Karpas-422 (cell line): ENCODE measurements around the gene CPNE5. TPM values are rescaled to one million over a fixed set of nuclear protein-coding genes. Genes with fewer than 3 reads are reported as not detected.

Experiments used
- DNase-seq: peaks from one replicate; pipeline ENCODE4 v3.0.0-alpha.2; 2015
- H2AFZ ChIP-seq: fragments of 200-600 bp; sonication (generic); 2 replicates; pipeline ENCODE4 v1.6.1; 2014; ENCODE audit warnings: antibody characterized with exemption, low read length, mixed read lengths
- H3K27ac ChIP-seq: fragments of 200-600 bp; sonication (generic); 2 replicates; pipeline ENCODE4 v1.5.1; 2014; ENCODE audit warnings: mild to moderate bottlenecking, low read length, moderate library complexity
- H3K27me3 ChIP-seq: fragments of 200-600 bp; sonication (generic); 2 replicates; pipeline ENCODE4 v1.6.1; 2014; ENCODE audit warnings: low read length, mixed read lengths
- H3K36me3 ChIP-seq: fragments of 200-600 bp; sonication (generic); 2 replicates; pipeline ENCODE4 v1.6.1; 2014; ENCODE audit warnings: low read length, mixed read lengths; ENCODE audit not compliant: insufficient read depth
- H3K4me1 ChIP-seq: fragments of 200-600 bp; sonication (generic); 2 replicates; pipeline ENCODE4 v1.6.1; 2014; ENCODE audit warnings: mild to moderate bottlenecking, low read length, mixed read lengths
- H3K4me2 ChIP-seq: fragments of 200-600 bp; sonication (generic); 2 replicates; pipeline ENCODE4 v1.6.1; 2014; ENCODE audit warnings: low read length, low read depth, mild to moderate bottlenecking; ENCODE audit not compliant: poor library complexity, severe bottlenecking
- H3K4me3 ChIP-seq: fragments of 200-600 bp; sonication (generic); 2 replicates; pipeline ENCODE4 v1.5.1; 2014; ENCODE audit warnings: mild to moderate bottlenecking, antibody characterized with exemption, low read length, mixed read lengths
- H3K79me2 ChIP-seq: fragments of 200-600 bp; sonication (generic); 2 replicates; pipeline ENCODE4 v1.6.1; 2014; ENCODE audit warnings: mild to moderate bottlenecking, low read length, mixed read lengths
- H3K9ac ChIP-seq: fragments of 200-600 bp; sonication (generic); 2 replicates; pipeline ENCODE4 v1.6.0; 2014; ENCODE audit warnings: low read length
- H3K9me2 ChIP-seq: fragments of 200-600 bp; sonication (generic), shearing (Covaris generic); replicated peaks from 2 replicates; pipeline ENCODE4 v1.6.0; 2014; ENCODE audit warnings: mild to moderate bottlenecking, low read length, moderate library complexity; ENCODE audit not compliant: insufficient read depth
- H3K9me3 ChIP-seq: fragments of 300-700, 200-600 bp; sonication (generic); 2 replicates; pipeline ENCODE4 v1.6.1; 2014; ENCODE audit warnings: low read length, mixed read lengths
- H4K20me1 ChIP-seq: fragments of 200-600 bp; sonication (generic); 2 replicates; pipeline ENCODE4 v1.6.1; 2014; ENCODE audit warnings: mild to moderate bottlenecking, antibody characterized with exemption, low read length, low read depth; ENCODE audit not compliant: insufficient read depth
- total RNA-seq: library from RNA; depleted of rRNA; stranded (reverse); fragments of >200 nt; shearing (Covaris generic); gene quantifications from 2 replicates; pipeline ENCODE4 v1.2.3, GENCODE V29; 2014; ENCODE audit warnings: low replicate concordance

The CPNE5 gene
- total RNA-seq, 1 experiment from 2014 or later, result 0.63 TPM

- Histone ChIP-seq H3K9ac (no peak overlapping the region), H3K4me1 (no peaks in the 10 kb centered on the region), H3K36me3 (no peaks in the 10 kb centered on the region), H3K27me3 (no peaks in the 10 kb centered on the region), H2AFZ (no peak overlapping the region), H3K27ac (no peak overlapping the region), H4K20me1 (no peaks in the 10 kb centered on the region), H3K9me2 (no peaks in the 10 kb centered on the region), H3K4me2 (no peak overlapping the region), H3K4me3 (no peak overlapping the region), H3K79me2 (no peaks in the 10 kb centered on the region), H3K9me3 (no peaks in the 10 kb centered on the region)
- DNase-seq, result no peak
Measured at GRCh38 chr6:36809156-36809555, 30.1 kb downstream of the CPNE5 start.

GRCh38 chr6:36808634-36809033 is 30.6 kb downstream of the CPNE5 start:
- H3K36me3 ChIP-seq, result no peaks in the 10 kb centered on the region
- no peak overlapping the region for H3K27ac ChIP-seq
- H2AFZ ChIP-seq, result no peak overlapping the region
- H3K79me2 ChIP-seq, result no peaks in the 10 kb centered on the region
- no peaks in the 10 kb centered on the region for H3K9me2 ChIP-seq
- H3K9me3 ChIP-seq, result no peaks in the 10 kb centered on the region
- H3K4me1 ChIP-seq, result no peaks in the 10 kb centered on the region
- DNase-seq, result no peak
- no peak overlapping the region for H3K4me2 ChIP-seq
- no peaks in the 10 kb centered on the region for H4K20me1 ChIP-seq
- H3K27me3 ChIP-seq, result no peaks in the 10 kb centered on the region
- H3K4me3 ChIP-seq, result no peak overlapping the region
- no peak overlapping the region for H3K9ac ChIP-seq

GRCh38 chr6:36807750-36808149 is 31.5 kb downstream of the CPNE5 start:
- H3K9me2 ChIP-seq, result no peaks in the 10 kb centered on the region
- no peak for DNase-seq
- H3K4me2 ChIP-seq, result no peak overlapping the region
- no peaks in the 10 kb centered on the region for H3K27me3 ChIP-seq
- no peaks in the 10 kb centered on the region for H3K9me3 ChIP-seq
- no peaks in the 10 kb centered on the region for H4K20me1 ChIP-seq
- no peaks in the 10 kb centered on the region for H3K4me1 ChIP-seq
- H3K79me2 ChIP-seq, result no peaks in the 10 kb centered on the region
- no peak overlapping the region for H3K4me3 ChIP-seq
- no peak overlapping the region for H3K9ac ChIP-seq
- H2AFZ ChIP-seq, result no peak overlapping the region
- no peak overlapping the region for H3K27ac ChIP-seq
- H3K36me3 ChIP-seq, result no peaks in the 10 kb centered on the region

- H3K9ac ChIP-seq, result no peak overlapping the region
- H3K9me3 ChIP-seq, result no peaks in the 10 kb centered on the region
- H2AFZ ChIP-seq, result no peak overlapping the region
- no peaks in the 10 kb centered on the region for H4K20me1 ChIP-seq
- DNase-seq, result no peak
- no peaks in the 10 kb centered on the region for H3K36me3 ChIP-seq
- H3K4me3 ChIP-seq, result no peak overlapping the region
- H3K4me2 ChIP-seq, result no peak overlapping the region
- H3K27ac ChIP-seq, result no peak overlapping the region
- H3K79me2 ChIP-seq, result no peaks in the 10 kb centered on the region
- H3K27me3 ChIP-seq, result no peaks in the 10 kb centered on the region
- no peaks in the 10 kb centered on the region for H3K9me2 ChIP-seq
- no peaks in the 10 kb centered on the region for H3K4me1 ChIP-seq
Measured at GRCh38 chr6:36807143-36807542, 32.1 kb downstream of the CPNE5 start.

GRCh38 chr6:36805917-36806316 is 33.3 kb downstream of the CPNE5 start:
- Histone ChIP-seq H3K79me2 (no peaks in the 10 kb centered on the region), H3K27me3 (no peaks in the 10 kb centered on the region), H3K9me2 (no peaks in the 10 kb centered on the region), H3K4me3 (no peak overlapping the region), H4K20me1 (no peaks in the 10 kb centered on the region), H2AFZ (no peak overlapping the region), H3K4me1 (no peaks in the 10 kb centered on the region), H3K27ac (no peak overlapping the region), H3K9ac (no peak overlapping the region), H3K9me3 (no peaks in the 10 kb centered on the region), H3K4me2 (no peak overlapping the region), H3K36me3 (no peaks in the 10 kb centered on the region)
- no peak for DNase-seq

GRCh38 chr6:36805096-36805797 is 34.0 kb downstream of the CPNE5 start:
- Histone ChIP-seq H3K9me3 (no peaks in the 10 kb centered on the region), H2AFZ (no peak overlapping the region), H3K9ac (no peak overlapping the region), H3K9me2 (no peaks in the 10 kb centered on the region), H3K4me3 (no peak overlapping the region), H4K20me1 (no peaks in the 10 kb centered on the region), H3K79me2 (no peaks in the 10 kb centered on the region), H3K36me3 (no peaks in the 10 kb centered on the region), H3K27ac (no peak overlapping the region), H3K4me2 (no peak overlapping the region), H3K4me1 (peaks cover 3% of the 10 kb centered on the region; the same call in 1 of the 2 replicates), H3K27me3 (no peaks in the 10 kb centered on the region)
- DNase-seq, result no peak

- H2AFZ ChIP-seq, result no peak overlapping the region
- no peaks in the 10 kb centered on the region for H3K27me3 ChIP-seq
- no peak for DNase-seq
- no peaks in the 10 kb centered on the region for H3K36me3 ChIP-seq
- no peaks in the 10 kb centered on the region for H3K9me2 ChIP-seq
- H4K20me1 ChIP-seq, result no peaks in the 10 kb centered on the region
- peaks cover 3% of the 10 kb centered on the region; the same call in 1 of the 2 replicates for H3K4me1 ChIP-seq
- no peaks in the 10 kb centered on the region for H3K9me3 ChIP-seq
- H3K27ac ChIP-seq, result no peak overlapping the region
- no peak overlapping the region for H3K9ac ChIP-seq
- no peak overlapping the region for H3K4me2 ChIP-seq
- H3K79me2 ChIP-seq, result no peaks in the 10 kb centered on the region
- no peak overlapping the region for H3K4me3 ChIP-seq
Measured at GRCh38 chr6:36804563-36804962, 34.7 kb downstream of the CPNE5 start.

- H2AFZ ChIP-seq, result no peak overlapping the region
- no peaks in the 10 kb centered on the region for H3K36me3 ChIP-seq
- no peak overlapping the region for H3K9ac ChIP-seq
- DNase-seq, result no peak
- H3K4me1 ChIP-seq, result peaks cover 3% of the 10 kb centered on the region; the same call in 1 of the 2 replicates
- H3K79me2 ChIP-seq, result no peaks in the 10 kb centered on the region
- H3K4me2 ChIP-seq, result no peak overlapping the region
- H3K4me3 ChIP-seq, result no peak overlapping the region
- no peaks in the 10 kb centered on the region for H4K20me1 ChIP-seq
- H3K9me2 ChIP-seq, result no peaks in the 10 kb centered on the region
- no peak overlapping the region for H3K27ac ChIP-seq
- H3K27me3 ChIP-seq, result no peaks in the 10 kb centered on the region
- H3K9me3 ChIP-seq, result no peaks in the 10 kb centered on the region
Measured at GRCh38 chr6:36803908-36804307, 35.3 kb downstream of the CPNE5 start.
